Bronchial epithelial cell (primary cell): ENCODE data around the gene TBX2. TPM values are rescaled to one million over a fixed set of nuclear protein-coding genes. Genes with fewer than 3 reads are reported as not detected.
A peak's percentile ranks its signal among the peaks of the same experiment; 100 is the strongest.

ENCODE experiments used
- DNase-seq: peaks from one replicate; pipeline ENCODE4 v3.0.0-alpha.2; 2010; ENCODE audit warnings: low read depth
- FAIRE-seq: peaks from 2 replicates; lab custom pipeline; 2011; peaks lifted over from hg19 to GRCh38; lab: Jason Lieb, UNC
- H3K27me3 ChIP-seq: 2 replicates; pipeline ENCODE4 v1.5.1; 2011; ENCODE audit warnings: low read length; ENCODE audit not compliant: control insufficient read depth, insufficient read depth
- H3K36me3 ChIP-seq: 2 replicates; pipeline ENCODE4 v1.5.1; 2011; ENCODE audit warnings: low read length; ENCODE audit not compliant: control insufficient read depth, insufficient read depth
- H3K4me3 ChIP-seq: 2 replicates; pipeline ENCODE4 v1.5.1; 2011; ENCODE audit warnings: mild to moderate bottlenecking, low read depth, low read length, control low read depth
- total RNA-seq: library from RNA; depleted of rRNA; stranded (reverse); fragments of >200 nt; gene quantifications from 2 replicates; pipeline ENCODE4 v1.2.1, GENCODE V29; 2014
- TF ChIP-seq, protein P1 (sequence below): IDR thresholded peaks from 2 replicates; pipeline ENCODE4 v1.5.1; 2011; ENCODE audit warnings: mild to moderate bottlenecking, moderate library complexity, low read length, control low read depth, inconsistent platforms; ENCODE audit not compliant: insufficient read depth, severe bottlenecking

TBX2 gene
- total RNA-seq, 1 donor from 2014 or later, result 0.26 TPM

DNA sequence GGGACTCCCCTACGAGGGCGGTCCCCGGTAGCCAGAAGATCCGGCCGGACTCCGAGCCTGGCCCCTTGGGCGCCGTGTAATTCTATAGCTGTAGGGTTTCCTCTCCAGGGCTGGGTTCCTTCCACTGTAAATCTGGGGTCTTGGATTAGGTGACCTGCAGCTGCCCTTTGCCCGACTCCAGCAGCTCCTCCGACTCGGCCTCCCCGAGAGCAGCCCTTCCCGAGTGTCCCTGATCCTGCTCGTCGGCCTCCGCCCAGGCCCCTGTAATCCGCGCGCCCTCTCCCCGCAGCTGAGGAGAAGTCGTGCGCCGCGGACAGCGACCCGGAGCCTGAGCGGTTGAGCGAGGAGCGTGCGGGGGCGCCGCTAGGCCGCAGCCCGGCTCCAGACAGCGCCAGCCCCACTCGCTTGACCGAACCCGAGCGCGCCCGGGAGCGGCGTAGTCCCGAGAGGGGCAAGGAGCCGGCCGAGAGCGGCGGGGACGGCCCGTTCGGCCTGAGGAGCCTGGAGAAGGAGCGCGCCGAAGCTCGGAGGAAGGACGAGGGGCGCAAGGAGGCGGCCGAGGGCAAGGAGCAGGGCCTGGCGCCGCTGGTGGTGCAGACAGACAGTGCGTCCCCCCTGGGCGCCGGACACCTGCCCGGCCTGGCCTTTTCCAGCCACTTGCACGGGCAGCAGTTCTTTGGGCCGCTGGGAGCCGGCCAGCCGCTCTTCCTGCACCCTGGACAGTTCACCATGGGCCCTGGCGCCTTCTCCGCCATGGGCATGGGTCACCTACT, 5.5 kb downstream of the TBX2 start:
- DNase-seq (no peak), FAIRE-seq (no peak)
- Histone ChIP-seq H3K4me3 (no peak overlapping the region), H3K27me3 (peaks cover 52% of the 10 kb centered on the region), H3K36me3 (no peaks in the 10 kb centered on the region)
- TF ChIP-seq, protein P1, sequence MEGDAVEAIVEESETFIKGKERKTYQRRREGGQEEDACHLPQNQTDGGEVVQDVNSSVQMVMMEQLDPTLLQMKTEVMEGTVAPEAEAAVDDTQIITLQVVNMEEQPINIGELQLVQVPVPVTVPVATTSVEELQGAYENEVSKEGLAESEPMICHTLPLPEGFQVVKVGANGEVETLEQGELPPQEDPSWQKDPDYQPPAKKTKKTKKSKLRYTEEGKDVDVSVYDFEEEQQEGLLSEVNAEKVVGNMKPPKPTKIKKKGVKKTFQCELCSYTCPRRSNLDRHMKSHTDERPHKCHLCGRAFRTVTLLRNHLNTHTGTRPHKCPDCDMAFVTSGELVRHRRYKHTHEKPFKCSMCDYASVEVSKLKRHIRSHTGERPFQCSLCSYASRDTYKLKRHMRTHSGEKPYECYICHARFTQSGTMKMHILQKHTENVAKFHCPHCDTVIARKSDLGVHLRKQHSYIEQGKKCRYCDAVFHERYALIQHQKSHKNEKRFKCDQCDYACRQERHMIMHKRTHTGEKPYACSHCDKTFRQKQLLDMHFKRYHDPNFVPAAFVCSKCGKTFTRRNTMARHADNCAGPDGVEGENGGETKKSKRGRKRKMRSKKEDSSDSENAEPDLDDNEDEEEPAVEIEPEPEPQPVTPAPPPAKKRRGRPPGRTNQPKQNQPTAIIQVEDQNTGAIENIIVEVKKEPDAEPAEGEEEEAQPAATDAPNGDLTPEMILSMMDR, result no peak

DNA sequence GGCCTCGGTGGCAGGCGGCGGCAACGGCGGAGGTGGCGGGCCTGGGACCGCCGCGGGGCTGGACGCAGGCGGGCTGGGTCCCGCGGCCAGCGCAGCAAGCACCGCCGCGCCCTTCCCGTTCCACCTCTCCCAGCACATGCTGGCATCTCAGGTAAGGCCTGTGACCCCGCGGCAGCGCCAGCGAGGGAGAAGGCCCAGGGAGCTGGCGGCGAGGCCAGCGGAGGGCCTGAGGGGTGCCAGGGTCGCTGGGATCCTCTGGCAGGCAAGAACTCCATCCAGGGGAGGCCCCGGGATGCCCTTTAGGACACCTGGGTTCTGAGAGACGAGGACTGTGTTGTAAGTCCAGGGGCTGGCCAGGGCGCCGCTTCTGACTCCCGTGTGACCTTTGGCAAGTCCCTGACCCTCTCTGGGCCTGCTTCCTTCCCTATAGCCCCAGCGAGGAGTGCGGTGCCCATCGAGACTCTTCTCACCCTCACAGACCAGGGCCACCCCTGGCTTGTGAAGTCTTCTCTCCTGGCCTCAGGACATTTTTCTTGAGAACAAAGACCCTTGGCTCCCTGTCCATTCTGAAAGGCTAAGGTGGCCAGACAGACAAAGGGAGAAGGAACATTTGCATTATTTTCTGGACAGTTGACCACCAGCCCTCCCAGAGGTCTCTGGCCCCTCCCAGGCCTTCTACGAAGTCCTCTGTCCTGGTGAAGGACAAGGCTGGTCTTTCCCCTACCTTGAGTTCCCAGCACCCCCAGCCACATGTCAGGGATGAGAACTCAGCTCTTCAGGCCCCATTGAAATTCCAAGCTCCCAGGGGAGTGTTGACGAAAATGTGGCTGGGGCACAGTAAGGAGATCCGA, 6.3 kb downstream of the TBX2 start:
- DNase-seq, result no peak
- no peak for FAIRE-seq
- H3K4me3 ChIP-seq, result no peak overlapping the region

DNA sequence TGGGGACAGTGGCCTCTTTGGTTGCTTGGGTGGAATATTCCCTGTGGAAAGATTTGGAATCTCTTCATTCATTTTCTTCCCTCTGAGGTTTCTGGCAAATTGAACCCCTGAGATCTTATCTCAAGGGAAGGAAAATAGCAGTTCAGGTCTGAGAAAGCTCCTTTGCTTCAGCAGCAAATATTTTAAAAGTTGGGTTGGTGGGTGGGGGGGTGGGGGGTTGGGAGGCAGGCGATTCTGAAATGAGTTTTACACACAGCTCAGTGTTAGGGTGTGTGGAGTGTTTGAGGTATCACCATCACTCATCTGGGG, 6.8 kb downstream of the TBX2 start:
- TF ChIP-seq, protein P1, result no peak
- H3K27me3 ChIP-seq, result peaks cover 54% of the 10 kb centered on the region
- no peak for DNase-seq
- FAIRE-seq, result no peak
- no peak overlapping the region for H3K4me3 ChIP-seq
- no peaks in the 10 kb centered on the region for H3K36me3 ChIP-seq

More for the DNA sequence above, 6.3 kb downstream of the TBX2 start:
- Histone ChIP-seq H3K36me3 (no peaks in the 10 kb centered on the region), H3K27me3 (peaks cover 56% of the 10 kb centered on the region)
- TF ChIP-seq, protein P1, result no peak

DNA sequence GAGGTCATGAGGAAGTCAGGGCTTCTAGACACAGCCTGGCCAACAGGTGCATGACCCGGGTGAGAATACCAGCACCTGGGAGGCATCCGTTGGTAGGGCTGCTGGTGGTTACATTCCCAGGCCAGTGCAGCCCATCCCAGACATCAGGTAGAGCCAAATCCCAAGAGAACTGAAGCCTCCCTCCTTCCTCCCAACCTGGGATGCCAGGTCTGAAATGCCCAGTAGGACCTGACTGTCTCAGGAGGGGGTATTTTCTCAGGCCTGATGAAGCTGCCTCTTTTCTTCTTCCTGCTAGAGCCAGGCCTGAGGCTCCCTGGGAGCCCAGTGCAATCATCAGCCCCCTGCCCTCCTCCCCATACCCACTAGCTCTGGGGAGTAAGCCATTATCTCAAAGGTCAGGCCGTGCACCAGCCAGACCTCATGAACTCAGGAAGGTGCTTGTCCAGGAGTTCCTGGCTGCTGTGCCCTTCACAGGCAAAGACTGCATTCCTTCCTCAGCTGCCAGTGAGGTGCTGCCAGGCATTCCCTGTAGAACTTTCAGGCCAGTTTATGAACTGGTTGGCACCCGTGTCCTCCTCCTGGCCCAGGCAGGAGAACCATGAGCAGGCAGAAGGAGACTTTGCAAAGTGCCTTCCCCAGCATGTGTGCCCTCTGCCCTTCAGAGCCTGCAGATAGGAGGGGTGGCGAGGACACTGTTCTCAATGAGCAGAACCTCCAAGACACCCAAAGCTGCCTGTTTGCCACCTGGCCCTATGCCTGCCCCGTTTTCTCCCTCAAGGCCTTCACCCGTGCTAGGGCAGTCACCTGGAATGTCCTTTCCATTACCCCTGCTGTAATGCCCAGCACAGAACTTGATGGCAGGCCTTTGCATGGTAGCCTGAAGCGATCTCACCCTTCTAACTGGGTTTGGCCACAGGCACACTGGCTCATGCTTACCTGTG, 7.6 kb downstream of the TBX2 start:
- FAIRE-seq (peak; percentile 93), DNase-seq (no peak)
- TF ChIP-seq, protein P1, result no peak
- H3K36me3 ChIP-seq, result no peaks in the 10 kb centered on the region
- H3K4me3 ChIP-seq, result no peak overlapping the region
- peaks cover 47% of the 10 kb centered on the region for H3K27me3 ChIP-seq

DNA sequence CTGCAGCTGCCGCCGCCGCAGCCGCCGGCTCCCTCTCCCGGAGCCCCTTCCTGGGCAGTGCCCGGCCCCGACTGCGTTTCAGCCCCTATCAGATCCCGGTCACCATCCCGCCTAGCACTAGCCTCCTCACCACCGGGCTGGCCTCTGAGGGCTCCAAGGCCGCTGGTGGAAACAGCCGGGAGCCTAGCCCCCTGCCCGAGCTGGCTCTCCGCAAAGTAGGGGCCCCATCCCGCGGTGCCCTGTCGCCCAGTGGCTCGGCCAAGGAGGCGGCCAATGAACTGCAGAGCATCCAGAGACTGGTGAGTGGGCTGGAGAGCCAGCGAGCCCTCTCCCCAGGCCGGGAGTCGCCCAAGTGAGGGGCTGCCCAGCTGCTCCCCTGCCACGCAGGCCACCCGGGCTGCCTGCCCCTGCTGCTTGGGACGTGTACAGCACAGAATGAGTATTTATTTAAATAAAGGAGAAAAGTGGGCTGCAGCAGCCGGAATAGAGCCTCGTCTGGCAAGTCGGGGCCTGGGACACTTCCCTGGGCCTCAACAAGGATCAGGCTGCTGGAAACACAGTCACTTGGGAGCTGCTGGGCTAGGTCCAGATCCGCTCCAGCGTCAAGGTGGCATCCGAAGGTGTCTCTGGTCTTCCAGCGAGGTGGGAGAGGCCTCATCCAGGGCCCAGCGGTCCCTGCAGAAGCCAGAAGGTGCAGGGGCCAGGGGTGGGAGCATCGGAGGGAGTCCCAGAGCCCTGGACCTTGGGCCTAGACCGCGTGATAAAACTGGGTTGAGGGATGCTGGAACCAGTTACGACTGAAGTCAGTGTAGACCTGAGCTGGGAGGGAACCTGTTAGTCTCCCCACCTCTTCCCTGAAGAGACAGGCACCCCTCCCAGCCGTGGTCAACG, 8.8 kb downstream of the TBX2 start:
- Histone ChIP-seq H3K27me3 (peaks cover 40% of the 10 kb centered on the region), H3K36me3 (no peaks in the 10 kb centered on the region), H3K4me3 (no peak overlapping the region)
- DNase-seq, result no peak
- TF ChIP-seq, protein P1, result no peak
- FAIRE-seq, result no peak
